WERI-Rb-1 (cell line): ENCODE measurements around the gene TRPM3.

Experiments used
- DNase-seq: peaks from one replicate; pipeline ENCODE4 v3.0.0-alpha.2; 2020
- H3K27ac ChIP-seq: fragments of 250-450 bp; sonication (Bioruptor Pico); 2 replicates; pipeline ENCODE4 v1.5.1; 2020; ENCODE audit warnings: mild to moderate bottlenecking, moderate library complexity
- H3K27me3 ChIP-seq: fragments of 250-450 bp; sonication (Bioruptor Pico); 2 replicates; pipeline ENCODE4 v1.5.1; 2021; ENCODE audit warnings: mild to moderate bottlenecking, low read depth, moderate library complexity; ENCODE audit not compliant: insufficient read depth, severe bottlenecking
- H3K36me3 ChIP-seq: fragments of 250-450 bp; sonication (Bioruptor Pico); 2 replicates; pipeline ENCODE4 v1.5.1; 2020; ENCODE audit warnings: mild to moderate bottlenecking, moderate library complexity
- H3K4me3 ChIP-seq: 2 replicates; pipeline ENCODE4 v1.5.1; 2011; ENCODE audit warnings: low read depth, mild to moderate bottlenecking, control low read depth, low read length
- H3K9me3 ChIP-seq: fragments of 250-450 bp; sonication (Bioruptor Pico); 2 replicates; pipeline ENCODE4 v1.5.1; 2021; ENCODE audit warnings: mild to moderate bottlenecking, moderate library complexity; ENCODE audit not compliant: severe bottlenecking
- CTCF ChIP-seq: IDR thresholded peaks from 2 replicates; pipeline ENCODE4 v1.5.1; 2011; ENCODE audit warnings: low read depth, mild to moderate bottlenecking, control low read depth, inconsistent platforms, low read length

TRPM3 gene

GRCh38 chr9:70485273-70485858 lies 636.1 kb downstream of the TRPM3 start:
- no peak overlapping the region for H3K4me3 ChIP-seq
- H3K27me3 ChIP-seq: no peaks in the 10 kb centered on the region
- H3K9me3 ChIP-seq: no peaks in the 10 kb centered on the region
- no peaks in the 10 kb centered on the region for H3K36me3 ChIP-seq
- H3K27ac ChIP-seq: no peak overlapping the region
- peak; percentile 22 for DNase-seq
- no peak for TF ChIP-seq CTCF

- no peak overlapping the region for H3K27ac ChIP-seq
- peak; percentile 82 for TF ChIP-seq CTCF
Measured at GRCh38 chr9:70484232-70485130, 636.9 kb downstream of the TRPM3 start.

GRCh38 chr9:70481471-70481870 lies 640.0 kb downstream of the TRPM3 start:
- Histone ChIP-seq H3K36me3 (no peaks in the 10 kb centered on the region), H3K27ac (no peak overlapping the region)
- no peak for TF ChIP-seq CTCF

More at GRCh38 chr9:70484232-70485130, 636.9 kb downstream of the TRPM3 start:
- DNase-seq: peak; percentile 62
- H3K4me3 ChIP-seq: no peak overlapping the region
- H3K36me3 ChIP-seq: no peaks in the 10 kb centered on the region
- H3K9me3 ChIP-seq: no peaks in the 10 kb centered on the region
- H3K27me3 ChIP-seq: no peaks in the 10 kb centered on the region

GRCh38 chr9:70480405-70480980 lies 640.9 kb downstream of the TRPM3 start:
- peak overlapping the region; percentile 33 for H3K4me3 ChIP-seq
- TF ChIP-seq CTCF: no peak
- peak; percentile 66 for DNase-seq

More at GRCh38 chr9:70481471-70481870, 640.0 kb downstream of the TRPM3 start:
- no peak for DNase-seq
- Histone ChIP-seq H3K27me3 (no peaks in the 10 kb centered on the region), H3K4me3 (no peak overlapping the region), H3K9me3 (no peaks in the 10 kb centered on the region)

GRCh38 chr9:70479880-70480291 lies 641.5 kb downstream of the TRPM3 start:
- H3K9me3 ChIP-seq: no peaks in the 10 kb centered on the region
- H3K27me3 ChIP-seq: no peaks in the 10 kb centered on the region
- peak overlapping the region; percentile 33 for H3K4me3 ChIP-seq
- H3K36me3 ChIP-seq: no peaks in the 10 kb centered on the region
- peak overlapping the region; percentile 60 for H3K27ac ChIP-seq
- no peak for TF ChIP-seq CTCF
- peak; percentile 31 for DNase-seq

More at GRCh38 chr9:70480405-70480980, 640.9 kb downstream of the TRPM3 start:
- H3K27ac ChIP-seq: peak overlapping the region; percentile 60
- H3K27me3 ChIP-seq: no peaks in the 10 kb centered on the region
- no peaks in the 10 kb centered on the region for H3K36me3 ChIP-seq
- no peaks in the 10 kb centered on the region for H3K9me3 ChIP-seq
